ENCODE data around the gene THYN1.
A peak's percentile ranks its signal among the peaks of the same experiment; 100 is the strongest.

- TF ChIP-seq, protein P1, sequence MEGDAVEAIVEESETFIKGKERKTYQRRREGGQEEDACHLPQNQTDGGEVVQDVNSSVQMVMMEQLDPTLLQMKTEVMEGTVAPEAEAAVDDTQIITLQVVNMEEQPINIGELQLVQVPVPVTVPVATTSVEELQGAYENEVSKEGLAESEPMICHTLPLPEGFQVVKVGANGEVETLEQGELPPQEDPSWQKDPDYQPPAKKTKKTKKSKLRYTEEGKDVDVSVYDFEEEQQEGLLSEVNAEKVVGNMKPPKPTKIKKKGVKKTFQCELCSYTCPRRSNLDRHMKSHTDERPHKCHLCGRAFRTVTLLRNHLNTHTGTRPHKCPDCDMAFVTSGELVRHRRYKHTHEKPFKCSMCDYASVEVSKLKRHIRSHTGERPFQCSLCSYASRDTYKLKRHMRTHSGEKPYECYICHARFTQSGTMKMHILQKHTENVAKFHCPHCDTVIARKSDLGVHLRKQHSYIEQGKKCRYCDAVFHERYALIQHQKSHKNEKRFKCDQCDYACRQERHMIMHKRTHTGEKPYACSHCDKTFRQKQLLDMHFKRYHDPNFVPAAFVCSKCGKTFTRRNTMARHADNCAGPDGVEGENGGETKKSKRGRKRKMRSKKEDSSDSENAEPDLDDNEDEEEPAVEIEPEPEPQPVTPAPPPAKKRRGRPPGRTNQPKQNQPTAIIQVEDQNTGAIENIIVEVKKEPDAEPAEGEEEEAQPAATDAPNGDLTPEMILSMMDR (IDR thresholded peaks at IDR 0.05): peak; percentile 35; the same call in 1 of the 2 replicates
- TF ChIP-seq POLR2AphosphoS5 (IDR thresholded peaks at IDR 0.05; ENCODE audit: low read depth, low read length): no peak
- TF ChIP-seq SIN3A (IDR thresholded peaks at IDR 0.05; ENCODE audit: borderline replicate concordance, insufficient read depth, low read depth, low read length): no peak
- no peak for TF ChIP-seq TCF7L2 (IDR thresholded peaks at IDR 0.05; ENCODE audit: low read depth, low read length)
These were observed 17.1 kb upstream of the THYN1 start for GRCh38 chr11:134270250-134270714.

All from Panc1 (cell line).